ENCODE data around the gene SLC5A6. TPM values are rescaled to one million over a fixed set of nuclear protein-coding genes. Genes with fewer than 3 reads are reported as not detected.

Gene SLC5A6
- polyA plus RNA-seq, 3 donors: 32.9 to 37.4 (median 36.7) TPM

GRCh38 chr2:27237341-27237945 is 25.4 kb upstream of the SLC5A6 start:
- DNase-seq (ENCODE audit: low read depth in 3 of 3, low spot score in 2 of 3): no peak

DNA sequence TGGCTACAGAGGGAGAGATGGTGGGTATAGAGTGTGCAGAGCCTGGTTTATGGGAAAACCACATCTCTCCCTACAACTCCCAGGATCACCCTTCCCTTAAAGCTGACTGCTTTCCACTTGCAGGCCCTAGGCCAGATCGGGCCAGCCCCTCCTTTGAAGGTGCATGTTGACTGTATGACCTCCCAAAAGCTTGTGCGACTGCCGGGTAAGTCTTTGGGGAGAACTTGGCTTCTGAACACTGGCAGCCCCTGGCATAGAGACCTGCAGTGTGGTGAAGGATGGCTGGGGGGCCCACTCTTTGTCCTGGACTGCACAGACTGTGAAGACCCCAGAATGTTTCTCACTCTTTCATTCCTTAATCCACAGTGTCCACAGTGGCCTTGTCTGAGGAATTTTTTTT is 24.6 kb upstream of the SLC5A6 start:
- no peak for DNase-seq (ENCODE audit: low read depth in 3 of 3, low spot score in 2 of 3)

DNA sequence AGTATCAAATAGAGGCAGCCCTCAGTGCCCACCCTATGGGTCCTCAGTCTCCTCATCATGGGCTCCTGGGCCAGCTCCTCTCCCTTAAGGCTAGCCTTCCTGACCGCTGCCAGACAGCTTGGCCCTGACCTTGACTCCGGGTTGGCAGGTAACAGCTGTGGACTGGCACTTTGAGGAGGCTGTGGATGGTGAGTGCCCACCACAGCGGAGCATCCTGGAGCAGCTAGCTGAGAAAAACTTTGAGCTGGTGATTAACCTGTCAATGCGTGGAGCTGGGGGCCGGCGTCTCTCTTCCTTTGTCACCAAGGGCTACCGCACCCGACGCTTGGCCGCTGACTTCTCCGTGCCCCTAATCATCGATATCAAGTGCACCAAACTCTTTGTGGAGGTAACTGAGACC is 24.1 kb upstream of the SLC5A6 start:
- no peak for DNase-seq (ENCODE audit: low read depth in 3 of 3, low spot score in 2 of 3)

GRCh38 chr2:27233341-27233740 is 21.3 kb upstream of the SLC5A6 start:
- DNase-seq (ENCODE audit: low read depth in 3 of 3, low spot score in 2 of 3): no peak

DNA sequence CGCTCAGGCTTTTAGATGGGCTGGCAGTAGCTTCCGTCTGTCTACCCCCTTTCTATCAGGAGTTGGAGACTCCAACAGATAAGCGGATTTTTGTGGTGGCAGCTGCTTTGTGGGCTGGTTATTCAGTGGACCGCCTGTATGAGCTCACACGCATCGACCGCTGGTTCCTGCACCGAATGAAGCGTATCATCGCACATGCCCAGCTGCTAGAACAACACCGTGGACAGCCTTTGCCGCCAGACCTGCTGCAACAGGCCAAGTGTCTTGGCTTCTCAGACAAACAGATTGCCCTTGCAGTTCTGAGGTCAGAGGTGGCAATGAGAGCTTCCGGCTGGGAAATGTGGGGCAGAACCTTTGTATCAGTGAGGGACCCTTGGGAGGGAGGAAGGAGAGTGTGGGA is 19.9 kb upstream of the SLC5A6 start:
- no peak for DNase-seq (ENCODE audit: low read depth in 3 of 3, low spot score in 2 of 3)

- DNase-seq (ENCODE audit: low read depth in 3 of 3, low spot score in 2 of 3): no peak
Measured at GRCh38 chr2:27227501-27227900, 15.4 kb upstream of the SLC5A6 start.

GRCh38 chr2:27225526-27225925 is 13.5 kb upstream of the SLC5A6 start:
- DNase-seq (ENCODE audit: low read depth in 3 of 3, low spot score in 2 of 3): no peak

GRCh38 chr2:27223416-27223815 is 11.3 kb upstream of the SLC5A6 start:
- no peak for DNase-seq (ENCODE audit: low read depth in 3 of 3, low spot score in 2 of 3)

GRCh38 chr2:27222407-27222806 is 10.3 kb upstream of the SLC5A6 start:
- DNase-seq (ENCODE audit: low read depth in 3 of 3, low spot score in 2 of 3): no peak

DNA sequence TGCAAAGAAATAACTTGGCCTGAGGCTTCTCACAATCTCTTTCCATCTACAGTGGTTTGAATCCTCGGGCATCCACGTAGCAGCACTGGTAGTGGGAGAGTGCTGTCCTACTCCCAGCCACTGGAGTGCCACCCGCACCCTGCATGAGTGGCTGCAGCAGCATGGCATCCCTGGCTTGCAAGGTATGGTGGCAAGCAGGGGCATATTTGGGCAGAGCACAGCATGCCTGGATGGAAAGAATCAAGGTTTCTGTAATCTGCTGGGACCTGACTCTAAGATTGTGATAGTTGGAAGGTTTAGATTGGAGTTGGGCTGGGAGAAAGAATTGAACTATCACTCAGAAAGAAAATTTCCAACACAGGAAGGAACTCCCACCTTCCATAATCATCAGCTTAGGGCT is 9.1 kb upstream of the SLC5A6 start:
- DNase-seq (ENCODE audit: low read depth in 3 of 3, low spot score in 2 of 3): no peak

GRCh38 chr2:27220091-27220490 is 8.0 kb upstream of the SLC5A6 start:
- DNase-seq (ENCODE audit: low read depth in 3 of 3, low spot score in 2 of 3): no peak

DNA sequence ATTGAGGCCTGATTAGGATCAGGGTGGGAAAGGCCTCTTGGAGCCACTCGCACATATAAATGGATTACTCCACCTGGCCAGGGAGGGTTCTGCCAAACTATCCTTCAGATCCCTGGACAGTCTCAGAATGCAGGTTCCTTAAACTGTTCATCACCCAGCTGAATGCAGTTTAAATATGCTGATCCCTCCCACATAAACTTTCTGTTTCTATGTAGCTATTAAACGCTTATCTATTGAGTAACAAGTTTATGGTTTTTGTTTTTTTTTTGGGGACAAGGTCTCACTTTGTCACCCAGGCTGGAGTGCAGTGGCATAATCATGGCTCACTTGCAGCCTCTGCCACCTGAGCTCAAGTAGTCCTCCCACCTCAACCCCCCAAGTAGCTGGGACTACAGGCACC is 7.0 kb upstream of the SLC5A6 start:
- DNase-seq (ENCODE audit: low read depth in 3 of 3, low spot score in 2 of 3): no peak

DNA sequence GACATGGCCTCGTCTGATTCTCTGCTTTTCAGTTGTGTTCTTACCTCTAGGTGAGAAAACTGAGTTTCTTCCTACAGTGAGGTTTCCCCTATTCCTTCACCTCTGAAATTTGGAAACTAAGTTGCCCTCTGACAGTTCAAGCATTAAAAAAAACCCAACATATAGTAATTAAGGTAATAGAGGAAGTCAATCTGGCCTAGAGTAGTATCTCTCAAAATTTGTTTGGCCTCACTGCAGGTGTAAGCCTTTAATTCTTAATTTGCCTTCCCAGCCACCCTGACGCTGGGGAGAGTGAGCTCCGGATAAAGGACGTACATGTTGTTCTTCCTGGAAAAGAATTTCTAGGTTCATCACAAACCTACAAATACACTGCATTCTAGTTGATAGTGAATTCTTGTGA is 6.5 kb upstream of the SLC5A6 start:
- DNase-seq (ENCODE audit: low read depth in 3 of 3, low spot score in 2 of 3): no peak

DNA sequence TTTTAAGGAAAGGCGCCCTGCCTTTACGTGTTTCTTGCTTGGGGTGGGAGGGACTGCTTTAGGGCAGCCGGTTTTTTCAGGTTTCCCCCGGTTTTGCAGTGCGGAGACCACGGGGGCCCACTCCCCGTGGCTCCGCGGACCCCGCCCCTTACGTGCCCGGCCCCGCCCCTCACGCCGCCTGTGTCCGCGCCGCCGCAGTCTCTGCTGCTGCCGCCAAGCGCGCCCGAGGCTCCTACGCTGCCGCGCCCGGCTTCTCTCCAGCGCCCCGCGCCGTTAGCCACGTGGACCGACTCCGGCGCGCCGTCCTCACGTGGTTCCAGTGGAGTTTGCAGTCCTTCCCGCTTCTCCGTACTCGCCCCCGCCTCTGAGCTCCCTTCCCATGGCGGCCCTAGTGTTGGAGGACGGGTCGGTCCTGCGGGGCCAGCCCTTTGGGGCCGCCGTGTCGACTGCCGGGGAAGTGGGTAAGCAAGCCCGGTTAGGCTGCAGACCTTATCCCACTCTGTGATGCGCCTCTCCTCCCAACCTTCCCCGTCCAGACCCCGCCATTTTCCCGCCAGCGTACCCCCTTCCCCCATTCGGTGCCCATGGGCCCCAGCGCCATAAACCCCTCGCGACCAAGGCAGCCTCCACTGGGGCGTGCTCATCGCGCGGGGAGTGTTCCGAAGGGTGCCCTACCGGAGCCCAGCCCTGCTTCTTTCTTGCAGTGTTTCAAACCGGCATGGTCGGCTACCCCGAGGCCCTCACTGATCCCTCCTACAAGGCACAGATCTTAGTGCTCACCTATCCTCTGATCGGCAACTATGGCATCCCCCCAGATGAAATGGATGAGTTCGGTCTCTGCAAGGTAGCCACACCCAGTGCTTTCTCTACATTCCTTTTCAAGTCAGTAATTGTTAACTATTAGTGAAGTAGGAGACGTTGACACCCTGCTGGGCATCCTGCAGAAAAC is 5.4 kb upstream of the SLC5A6 start, which contains the start of gene CAD:
TSS of gene CAD (plus strand) at position 197 of the 949 bp plus-strand sequence. CDS start at position 380, 183 bp downstream.
- DNase-seq (ENCODE audit: low read depth in 3 of 3, low spot score in 2 of 3): peak in 2 of 3 donors; percentile 65

GRCh38 chr2:27216416-27217137 is 4.5 kb upstream of the SLC5A6 start:
- no peak for DNase-seq (ENCODE audit: low read depth in 3 of 3, low spot score in 2 of 3)

- DNase-seq (ENCODE audit: low read depth in 3 of 3, low spot score in 2 of 3): no peak
Measured at GRCh38 chr2:27214941-27215340, 2.9 kb upstream of the SLC5A6 start.

DNA sequence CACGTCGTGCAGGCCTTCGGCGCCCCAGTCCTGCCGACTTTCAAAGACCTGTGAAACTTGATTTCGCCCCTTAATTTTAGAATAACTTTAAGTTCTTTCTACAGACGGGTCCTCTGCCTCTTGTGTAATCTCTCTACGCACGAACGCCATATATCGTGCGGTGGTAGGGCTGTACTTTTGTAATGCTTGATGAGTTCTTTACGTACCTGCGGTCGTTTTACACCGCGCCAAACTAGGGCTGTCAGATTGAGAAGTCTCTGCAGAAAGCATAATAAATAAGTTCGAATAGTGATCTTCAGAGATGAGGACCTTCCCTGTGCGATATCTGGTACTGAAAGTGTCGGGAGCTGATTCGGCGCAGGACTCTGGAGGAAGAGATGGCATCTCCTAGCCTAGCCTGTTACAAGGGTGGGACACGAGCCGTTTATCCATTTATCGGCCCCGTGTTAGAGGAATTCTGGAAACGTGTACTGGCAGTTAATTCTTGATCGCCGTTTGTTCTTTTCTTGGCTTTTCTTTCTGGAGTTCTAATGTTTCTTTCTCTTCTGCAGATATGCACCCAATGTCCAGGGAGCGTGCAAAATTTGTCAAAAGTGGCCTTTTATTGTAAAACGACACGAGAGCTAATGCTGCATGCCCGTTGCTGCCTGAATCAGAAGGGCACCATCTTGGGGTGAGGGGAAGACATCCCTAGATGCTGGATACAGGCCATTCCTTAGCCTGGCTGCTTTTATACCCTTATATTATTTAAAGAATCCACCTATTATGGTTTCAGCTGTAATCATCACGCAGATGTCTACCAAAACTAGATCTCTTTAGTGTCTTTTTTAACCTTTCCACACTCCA is 781 bp upstream of the SLC5A6 start:
- peak in 2 of 3 donors; percentile 38 to 45 for DNase-seq (ENCODE audit: low read depth in 3 of 3, low spot score in 2 of 3)

DNA sequence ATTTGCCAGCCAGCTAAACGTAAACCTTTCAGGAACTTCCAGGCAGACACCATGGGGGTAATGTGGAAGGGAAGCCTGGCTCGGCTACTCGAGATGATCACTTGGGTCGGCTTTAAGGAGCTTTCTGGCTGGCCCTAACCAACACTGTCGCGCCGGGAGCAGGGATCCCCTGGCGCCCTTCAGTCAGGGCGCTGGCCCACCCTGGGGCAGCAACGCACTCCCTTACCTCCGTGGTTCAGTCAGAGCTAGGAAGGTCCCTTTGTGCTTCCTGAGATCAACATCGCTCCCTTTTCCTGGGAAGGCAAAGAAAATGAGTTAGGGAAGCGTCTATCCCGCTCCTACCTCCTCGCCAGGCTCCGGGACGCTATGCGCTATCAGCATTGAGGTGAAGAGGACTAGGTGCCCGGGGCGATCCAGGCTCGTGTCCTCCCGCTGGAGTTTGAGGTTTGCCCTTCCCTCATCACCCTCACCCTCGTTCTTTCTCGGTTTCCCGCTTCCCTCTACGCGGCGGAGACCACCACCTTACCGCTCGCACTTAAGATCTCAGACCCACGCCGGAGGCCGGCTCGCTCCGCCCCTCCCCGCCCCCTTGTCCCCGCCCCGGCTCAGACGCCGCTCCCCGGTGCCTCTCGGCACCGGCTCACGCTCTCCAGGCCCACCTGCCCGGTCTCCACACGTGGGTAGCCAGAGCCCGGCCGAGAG is 676 bp downstream of the SLC5A6 start:
- no peak for DNase-seq (ENCODE audit: low read depth in 3 of 3, low spot score in 2 of 3)

DNA sequence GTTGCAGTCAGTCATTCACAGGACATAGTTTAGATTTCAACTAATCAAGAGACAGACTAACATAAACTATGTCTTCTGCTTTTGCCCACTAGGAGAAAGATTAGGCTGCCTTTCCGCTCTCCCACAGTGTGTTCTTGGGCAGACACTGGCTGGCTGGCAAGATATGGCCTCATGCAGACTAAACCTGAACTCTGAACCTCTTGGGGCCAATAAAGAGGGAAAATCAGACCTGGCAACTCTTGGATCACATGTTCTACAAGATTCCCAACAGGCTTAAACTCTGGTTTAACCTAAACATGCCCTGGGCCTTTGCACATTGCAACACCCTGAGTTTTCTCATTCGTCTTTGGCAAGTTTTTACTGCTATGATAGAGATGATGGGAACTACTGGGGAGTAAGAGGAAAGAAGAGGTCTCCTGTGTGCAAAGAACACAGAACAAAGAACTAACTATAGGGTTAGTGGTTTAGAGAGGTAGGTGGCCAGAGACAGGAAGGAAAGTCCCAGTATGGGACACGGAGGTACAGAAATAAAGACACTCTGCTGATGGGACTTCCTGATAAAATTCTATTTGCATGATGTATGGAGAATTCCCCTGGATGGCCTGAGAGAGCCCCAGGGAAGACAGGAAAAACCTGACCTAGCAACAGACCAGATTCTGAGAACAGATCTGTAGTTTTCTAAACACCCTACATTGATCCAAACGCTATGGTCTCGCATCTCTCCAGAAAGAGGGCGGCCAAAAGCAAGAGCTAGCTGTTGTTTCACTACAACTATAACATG is 2.3 kb downstream of the SLC5A6 start:
- no peak for DNase-seq (ENCODE audit: low read depth in 3 of 3, low spot score in 2 of 3)

All from right renal cortex interstitium (tissue), 3 donors.